Right lobe of liver (tissue), 6 donors: ENCODE measurements around the gene DLGAP4. TPM values are rescaled to one million over a fixed set of nuclear protein-coding genes. Genes with fewer than 3 reads are reported as not detected.

Experiments used
- ATAC-seq, 4 donors: fragments of 200-7000 bp; cut with Tn5 transposase; one replicate each; pipeline ENCODE4 v1.9.1; 2020; ENCODE audit warnings: mild to moderate bottlenecking in 4 of 4, moderate library complexity in 4 of 4
- DNase-seq, 3 donors: peaks; one replicate each; pipeline ENCODE4 v3.0.0-alpha.2; 2020
- H3K27ac ChIP-seq, 3 donors: fragments of 200-600 bp; one replicate each; pipeline ENCODE4 v1.8.0; 2022
- H3K27me3 ChIP-seq, 2 donors: fragments of 200-600 bp; one replicate each; pipeline ENCODE4 v1.8.0; 2022
- H3K36me3 ChIP-seq, 4 donors: fragments of 200-600 bp; sonication (generic) in 1 of 4; one replicate each; pipeline versions ENCODE4 v1.5.1 to v1.8.0; 2017 to 2022; ENCODE audit warnings: control low read depth in 1 of 4
- H3K4me1 ChIP-seq, 4 donors: fragments of 200-600 bp; sonication (generic) in 1 of 4; one replicate each; pipeline versions ENCODE4 v1.5.1 to v1.8.0; 2017 to 2022; ENCODE audit warnings: control low read depth in 1 of 4
- H3K4me3 ChIP-seq, 3 donors: fragments of 200-600 bp; one replicate each; pipeline ENCODE4 v1.8.0; 2022
- H3K9me3 ChIP-seq, 4 donors: fragments of 200-600 bp; sonication (generic) in 1 of 4; one replicate each; pipeline versions ENCODE4 v1.5.1 to v1.8.0; 2017 to 2022; ENCODE audit warnings: control low read depth in 1 of 4
- CTCF ChIP-seq, 4 donors: fragments of 200-600 bp in 3 of 4; fragments of 450-650 bp in 1 of 4; IDR thresholded peaks; one replicate each; pipeline versions ENCODE4 v1.5.1 to v1.8.0; 2016 to 2022; ENCODE audit warnings: antibody characterized with exemption in 4 of 4, mild to moderate bottlenecking in 2 of 4
- POLR2A ChIP-seq: fragments of 450-650 bp; IDR thresholded peaks from one replicate; pipeline ENCODE4 v1.6.1; 2017; ENCODE audit warnings: antibody characterized with exemption, mild to moderate bottlenecking
- WGBS: methylation state at CpG from one replicate; pipeline ENCODE4 v1.1.6; 2018; ENCODE audit warnings: low coverage, low lambda C conversion rate; ENCODE audit not compliant: insufficient coverage; ENCODE audit errors: missing lambda C conversion rate; 5-methylcytosine and 5-hydroxymethylcytosine counted together
- intact Hi-C, 2 donors: fragments of 100-400 bp; cut with DNase I; formaldehyde crosslinking; loops; one replicate each; pipeline versions ENCODE4 v1.11.2 to v1.14.1; 2022
- total RNA-seq, 6 experiments: library from RNA; depleted of rRNA in 2 of 6; stranded (reverse); fragments of >200 nt in 2 of 6; fragmentation: NEBNext Ultra II Directional in 3 of 6; extraction: Animal tissue kit (Norgen Biotek cat#: 25700) in 3 of 6; gene quantifications; one replicate each; pipeline versions ENCODE4 v1.1.0 to v1.2.4, GENCODE V29; 2016 to 2023
- donor health status: DM: no; HTN: yes; CAD: no.
- donor health status: DM: no; HTN: no; CAD: no.
- donor health status: DM: no; HTN: no; CAD: no.
- donor health status: DM: no; HTN: yes; CAD: no.
- donor health status: DM: no; HTN: yes; CAD: no.

The DLGAP4 gene
- total RNA-seq, 6 experiments from 2014 or later = 15.5 to 35.1 (median 23.2) TPM

GRCh38 chr20:36440370-36441026, 134.4 kb downstream of the DLGAP4 start:
- Histone ChIP-seq H3K4me3 (no peak overlapping the region), H3K4me1 (no peaks in the 10 kb centered on the region), H3K27ac (no peak overlapping the region), H3K9me3 (no peaks in the 10 kb centered on the region), H3K27me3 (no peaks in the 10 kb centered on the region), H3K36me3 (no peaks in the 10 kb centered on the region)
- TF ChIP-seq CTCF (IDR thresholded peaks at IDR 0.05) (no peak), POLR2A (no peak)
- WGBS = 63% methylated on average over 3 of the region's 11 CpGs
- DNase-seq = no peak
- intact Hi-C loops = loop anchor here in 1 of 2 donors (5.0 kb wide), 1 partner anchor 233 kb away; no protein-coding TSS in a partner anchor
- no peak for ATAC-seq

GRCh38 chr20:36441027-36441414, 134.9 kb downstream of the DLGAP4 start:
- 39% methylated on average over 3 of the region's 5 CpGs for WGBS
- H3K27ac ChIP-seq = no peak overlapping the region
- no peaks in the 10 kb centered on the region for H3K4me1 ChIP-seq
- H3K4me3 ChIP-seq = no peak overlapping the region
- ATAC-seq (no peak), DNase-seq (no peak)
- H3K9me3 ChIP-seq = no peaks in the 10 kb centered on the region
- intact Hi-C loops = loop anchor here in 1 of 2 donors (5.0 kb wide), 1 partner anchor 234 kb away; no protein-coding TSS in a partner anchor
- H3K27me3 ChIP-seq = no peaks in the 10 kb centered on the region
- no peaks in the 10 kb centered on the region for H3K36me3 ChIP-seq
- no peak for TF ChIP-seq POLR2A
- no peak for TF ChIP-seq CTCF (IDR thresholded peaks at IDR 0.05)

GRCh38 chr20:36441416-36441815, 135.3 kb downstream of the DLGAP4 start:
- Histone ChIP-seq H3K9me3 (no peaks in the 10 kb centered on the region), H3K36me3 (no peaks in the 10 kb centered on the region), H3K4me3 (no peak overlapping the region), H3K4me1 (no peaks in the 10 kb centered on the region), H3K27ac (no peak overlapping the region), H3K27me3 (no peaks in the 10 kb centered on the region)
- DNase-seq = no peak
- intact Hi-C loops = loop anchor here in 1 of 2 donors (5.0 kb wide), 1 partner anchor 234 kb away; no protein-coding TSS in a partner anchor
- ATAC-seq = no peak
- no peak for TF ChIP-seq POLR2A
- no peak for TF ChIP-seq CTCF (IDR thresholded peaks at IDR 0.05)
- WGBS = 63% methylated on average over 4 of the region's 7 CpGs

- no peaks in the 10 kb centered on the region for H3K36me3 ChIP-seq
- DNase-seq (no peak), ATAC-seq (no peak)
- WGBS = 58% methylated on average over 1 of the region's 1 CpG
- H3K4me1 ChIP-seq = no peaks in the 10 kb centered on the region
- H3K27ac ChIP-seq = no peak overlapping the region
- H3K27me3 ChIP-seq = no peaks in the 10 kb centered on the region
- TF ChIP-seq POLR2A (no peak), CTCF (IDR thresholded peaks at IDR 0.05) (no peak)
- H3K9me3 ChIP-seq = no peaks in the 10 kb centered on the region
- intact Hi-C loops = loop anchor here in 1 of 2 donors (5.0 kb wide), 1 partner anchor 239 kb away; no protein-coding TSS in a partner anchor
- no peak overlapping the region for H3K4me3 ChIP-seq
Measured at GRCh38 chr20:36445847-36446246, 139.7 kb downstream of the DLGAP4 start.
